ENCODE measurements around the gene CLGN.

CLGN gene

GRCh38 chr4:140344101-140344500 lies 83.3 kb downstream of the CLGN start:
- TF ChIP-seq SPI1 (IDR thresholded peaks at IDR 0.05; ENCODE audit: borderline replicate concordance, low read depth): no peak
- no peak for TF ChIP-seq REST (IDR thresholded peaks at IDR 0.05; ENCODE audit: insufficient replicate concordance, low read depth)
- TF ChIP-seq GABPA (IDR thresholded peaks at IDR 0.05; ENCODE audit: low read depth): no peak
- TF ChIP-seq CTCF (IDR thresholded peaks at IDR 0.05; ENCODE audit: insufficient read depth, low read length): no peak
- no peak for TF ChIP-seq POLR2AphosphoS5 (IDR thresholded peaks at IDR 0.05; ENCODE audit: low read depth)
- no peak for DNase-seq (ENCODE audit: low read depth in 1 of 2, low spot score in 1 of 2)
- H3K27ac ChIP-seq (replicated peaks): no peak overlapping the region
- peaks cover 2% of the 10 kb centered on the region for H3K27me3 ChIP-seq (ENCODE audit: insufficient read depth, poor library complexity, severe bottlenecking)
- H3K4me3 ChIP-seq (replicated peaks; ENCODE audit: insufficient read depth, low read length): no peak overlapping the region

GRCh38 chr4:140343303-140343702 lies 84.1 kb downstream of the CLGN start:
- no peak for DNase-seq (ENCODE audit: low read depth in 1 of 2, low spot score in 1 of 2)
- Histone ChIP-seq H3K27ac (replicated peaks) (no peak overlapping the region), H3K27me3 (ENCODE audit: insufficient read depth, poor library complexity, severe bottlenecking) (peaks cover 2% of the 10 kb centered on the region), H3K4me3 (replicated peaks; ENCODE audit: insufficient read depth, low read length) (no peak overlapping the region)
- TF ChIP-seq SPI1 (IDR thresholded peaks at IDR 0.05; ENCODE audit: borderline replicate concordance, low read depth) (no peak), CTCF (IDR thresholded peaks at IDR 0.05; ENCODE audit: insufficient read depth, low read length) (no peak), GABPA (IDR thresholded peaks at IDR 0.05; ENCODE audit: low read depth) (no peak), POLR2AphosphoS5 (IDR thresholded peaks at IDR 0.05; ENCODE audit: low read depth) (no peak), REST (IDR thresholded peaks at IDR 0.05; ENCODE audit: insufficient replicate concordance, low read depth) (no peak)

GRCh38 chr4:140342620-140343019 lies 84.8 kb downstream of the CLGN start:
- DNase-seq (ENCODE audit: low read depth in 1 of 2, low spot score in 1 of 2): no peak
- TF ChIP-seq REST (IDR thresholded peaks at IDR 0.05; ENCODE audit: insufficient replicate concordance, low read depth): no peak
- no peak for TF ChIP-seq CTCF (IDR thresholded peaks at IDR 0.05; ENCODE audit: insufficient read depth, low read length)
- no peak for TF ChIP-seq POLR2AphosphoS5 (IDR thresholded peaks at IDR 0.05; ENCODE audit: low read depth)
- no peak for TF ChIP-seq GABPA (IDR thresholded peaks at IDR 0.05; ENCODE audit: low read depth)
- no peak for TF ChIP-seq SPI1 (IDR thresholded peaks at IDR 0.05; ENCODE audit: borderline replicate concordance, low read depth)
- Histone ChIP-seq H3K4me3 (replicated peaks; ENCODE audit: insufficient read depth, low read length) (no peak overlapping the region), H3K27me3 (ENCODE audit: insufficient read depth, poor library complexity, severe bottlenecking) (peaks cover 2% of the 10 kb centered on the region), H3K27ac (replicated peaks) (no peak overlapping the region)
